NCI-H1092 (cell line): ENCODE measurements around the gene RHOT2.
A peak's percentile ranks its signal among the peaks of the same experiment; 100 is the strongest.

Source experiments
- DNase-seq: peaks from one replicate; lab custom pipeline; 2025; lab: John Stamatoyannopoulos, UW

The RHOT2 gene

GRCh38 chr16:715477-716199 lies 47.7 kb downstream of the RHOT2 start:
- DNase-seq: no peak

- DNase-seq: peak; percentile 36
These were observed 48.3 kb downstream of the RHOT2 start for GRCh38 chr16:716200-716568.

GRCh38 chr16:716768-717325 lies 48.9 kb downstream of the RHOT2 start:
- DNase-seq: no peak

- no peak for DNase-seq
These were observed 49.7 kb downstream of the RHOT2 start for GRCh38 chr16:717450-718245.

- DNase-seq: no peak
These were observed 50.5 kb downstream of the RHOT2 start for GRCh38 chr16:718389-718788.

- no peak for DNase-seq
These were observed 51.0 kb downstream of the RHOT2 start for GRCh38 chr16:718922-719321.

GRCh38 chr16:719815-720446 lies 52.0 kb downstream of the RHOT2 start:
- no peak for DNase-seq

GRCh38 chr16:720447-720989 lies 52.6 kb downstream of the RHOT2 start:
- DNase-seq: peak; percentile 65

GRCh38 chr16:720990-721764 lies 53.2 kb downstream of the RHOT2 start, which contains the start of gene ANTKMT:
Gene ANTKMT (plus strand): TSS chr16:721146. CDS start chr16:721275, 129 bp downstream.
- DNase-seq: peak; percentile 83

GRCh38 chr16:721765-722540 lies 54.0 kb downstream of the RHOT2 start:
- no peak for DNase-seq

- no peak for DNase-seq
These were observed 55.1 kb downstream of the RHOT2 start for GRCh38 chr16:722835-723633.

GRCh38 chr16:723695-724094 lies 55.8 kb downstream of the RHOT2 start:
- DNase-seq: no peak
